K562 (cell line): ENCODE data around the gene OR5K1. TPM values are rescaled to one million over a fixed set of nuclear protein-coding genes. Genes with fewer than 3 reads are reported as not detected.

Source experiments
- ATF4 ChIP-seq: fragments of 450-650 bp; formaldehyde crosslinking; IDR thresholded peaks from 2 replicates; pipeline ENCODE4 v1.4.0; 2022; ENCODE audit warnings: mild to moderate bottlenecking, moderate library complexity
- CCAR2 ChIP-seq: fragments of 200-400 bp; formaldehyde crosslinking; IDR thresholded peaks from 2 replicates; pipeline ENCODE4 v1.6.1; 2017; ENCODE audit warnings: mild to moderate bottlenecking, low read depth, low read length
- CHD7 ChIP-seq: fragments of 200-600 bp; sonication (generic); IDR thresholded peaks from one replicate; pipeline ENCODE4 v1.6.1; 2012; ENCODE audit warnings: mild to moderate bottlenecking, low read depth, low read length, inconsistent platforms
- EP400 ChIP-seq: fragments of 450-650 bp; IDR thresholded peaks from 2 replicates; pipeline ENCODE4 v1.6.1; 2017; ENCODE audit warnings: antibody characterized with exemption, mild to moderate bottlenecking, moderate library complexity
- HIVEP1 ChIP-seq: fragments of 250-450 bp; sonication (Bioruptor Pico); IDR thresholded peaks from 2 replicates; pipeline ENCODE4 v1.4.0; 2020; ENCODE audit warnings: mild to moderate bottlenecking
- RUNX1 ChIP-seq: sonication (generic); IDR thresholded peaks from 2 replicates; pipeline ENCODE4 v1.6.1; 2016; ENCODE audit warnings: antibody characterized with exemption, low read depth
- VEZF1 ChIP-seq: fragments of 200-800 bp; sonication (Bioruptor generic); IDR thresholded peaks from 2 replicates; pipeline ENCODE4 v1.6.1; 2017; ENCODE audit warnings: missing genetic modification characterization, missing compliant biosample characterization
- ZNF146 ChIP-seq: IDR thresholded peaks from one replicate; pipeline ENCODE4 v1.6.1; 2018; ENCODE audit warnings: missing compliant biosample characterization; ENCODE audit not compliant: unreplicated experiment
- ZNF184 ChIP-seq: sonication (generic); formaldehyde crosslinking; IDR thresholded peaks from 2 replicates; pipeline ENCODE4 v1.5.0; 2020; ENCODE audit warnings: missing genetic modification reagents
- polyA plus RNA-seq, 8 experiments: library from polyadenylated mRNA; depleted of rRNA in 4 of 8; stranded (reverse) in 5 of 8; unstranded in 3 of 8; fragments of >200 nt; fragmentation: Nextera tagmentation in 2 of 8; fragmentation: Illumina TruSeq in 1 of 8; extraction: Ambion mirVana in 2 of 8; extraction: Trizol in 1 of 8; gene quantifications; 2 replicates each; pipeline versions ENCODE4 v1.2.1 to v1.2.3, GENCODE V29; 2011 to 2014; ENCODE audit warnings: inconsistent platforms in 1 of 8, missing spikeins in 1 of 8
- total RNA-seq, 7 experiments: library from RNA; depleted of rRNA in 6 of 7; stranded (reverse); fragments of >200 nt in 6 of 7; fragmentation: Illumina TruSeq in 2 of 7; extraction: Trizol in 2 of 7; gene quantifications; 2 replicates each; pipeline versions ENCODE4 v1.2.1 to v1.2.3, GENCODE V29; 2011 to 2021; ENCODE audit warnings: low replicate concordance in 1 of 7
- TF ChIP-seq, protein P1 (sequence below): fragments of 450-650 bp; IDR thresholded peaks from 2 replicates; pipeline ENCODE4 v1.6.1; 2016; ENCODE audit warnings: mild to moderate bottlenecking

Gene OR5K1
- total and polyA plus RNA-seq, 9 of the 15 experiments (the other 6 are each of a cell fraction or from before 2014, with no cell fraction given), result not detected

- TF ChIP-seq CHD7 (no peak), ZNF146 (CRISPR knock-in tag) (no peak), ATF4 (CRISPR knock-in tag) (no peak), HIVEP1 (CRISPR knock-in tag) (no peak), EP400 (no peak), ZNF184 (no peak), VEZF1 (CRISPR knock-in tag) (no peak), RUNX1 (no peak), CCAR2 (no peak)
- TF ChIP-seq, protein P1, sequence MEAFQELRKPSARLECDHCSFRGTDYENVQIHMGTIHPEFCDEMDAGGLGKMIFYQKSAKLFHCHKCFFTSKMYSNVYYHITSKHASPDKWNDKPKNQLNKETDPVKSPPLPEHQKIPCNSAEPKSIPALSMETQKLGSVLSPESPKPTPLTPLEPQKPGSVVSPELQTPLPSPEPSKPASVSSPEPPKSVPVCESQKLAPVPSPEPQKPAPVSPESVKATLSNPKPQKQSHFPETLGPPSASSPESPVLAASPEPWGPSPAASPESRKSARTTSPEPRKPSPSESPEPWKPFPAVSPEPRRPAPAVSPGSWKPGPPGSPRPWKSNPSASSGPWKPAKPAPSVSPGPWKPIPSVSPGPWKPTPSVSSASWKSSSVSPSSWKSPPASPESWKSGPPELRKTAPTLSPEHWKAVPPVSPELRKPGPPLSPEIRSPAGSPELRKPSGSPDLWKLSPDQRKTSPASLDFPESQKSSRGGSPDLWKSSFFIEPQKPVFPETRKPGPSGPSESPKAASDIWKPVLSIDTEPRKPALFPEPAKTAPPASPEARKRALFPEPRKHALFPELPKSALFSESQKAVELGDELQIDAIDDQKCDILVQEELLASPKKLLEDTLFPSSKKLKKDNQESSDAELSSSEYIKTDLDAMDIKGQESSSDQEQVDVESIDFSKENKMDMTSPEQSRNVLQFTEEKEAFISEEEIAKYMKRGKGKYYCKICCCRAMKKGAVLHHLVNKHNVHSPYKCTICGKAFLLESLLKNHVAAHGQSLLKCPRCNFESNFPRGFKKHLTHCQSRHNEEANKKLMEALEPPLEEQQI, result no peak
Observed at GRCh38 chr3:98462901-98463300, at the start of gene OR5K1 (continued).
